Fibroblast of skin of left quadriceps (primary cell): ENCODE data around the gene TTYH3.
"Not testable (repeated sequence)": the region's sequence is repeated elsewhere in the genome, so short reads cannot be mapped to it uniquely, and the experiment has no call there.

Source experiments
- DNase-seq, 2 experiments: peaks; one replicate each; pipeline ENCODE4 v3.0.0-alpha.2; 2013; ENCODE audit warnings: low read depth in 2 of 2

Gene TTYH3

GRCh38 chr7:2688409-2689342 is 56.9 kb downstream of the TTYH3 start:
- no peak for DNase-seq

GRCh38 chr7:2689343-2689847 is 57.6 kb downstream of the TTYH3 start:
- DNase-seq: no peak

- no peak for DNase-seq
These were observed 58.3 kb downstream of the TTYH3 start for GRCh38 chr7:2689951-2690705.

GRCh38 chr7:2691011-2691707 is 59.4 kb downstream of the TTYH3 start:
- no peak for DNase-seq

- not testable (repeated sequence) for DNase-seq
These were observed 60.2 kb downstream of the TTYH3 start for GRCh38 chr7:2691932-2692439.

- no peak for DNase-seq
These were observed 60.8 kb downstream of the TTYH3 start for GRCh38 chr7:2692543-2692942.

- DNase-seq: not testable (repeated sequence)
These were observed 61.8 kb downstream of the TTYH3 start for GRCh38 chr7:2693420-2694121.

GRCh38 chr7:2694122-2694436 is 62.3 kb downstream of the TTYH3 start:
- DNase-seq: not testable (repeated sequence)

GRCh38 chr7:2698581-2699288 is 66.9 kb downstream of the TTYH3 start:
- no peak for DNase-seq

- no peak for DNase-seq
These were observed 67.5 kb downstream of the TTYH3 start for GRCh38 chr7:2699289-2699620.

GRCh38 chr7:2700141-2700850 is 68.5 kb downstream of the TTYH3 start:
- DNase-seq: no peak

GRCh38 chr7:2701424-2701823 is 69.6 kb downstream of the TTYH3 start:
- DNase-seq: no peak

- DNase-seq: no peak
These were observed 70.2 kb downstream of the TTYH3 start for GRCh38 chr7:2701832-2702593.

- DNase-seq: no peak
These were observed 70.8 kb downstream of the TTYH3 start for GRCh38 chr7:2702594-2702957.

- no peak for DNase-seq
These were observed 73.7 kb downstream of the TTYH3 start for GRCh38 chr7:2705371-2706096.

- no peak for DNase-seq
These were observed 74.9 kb downstream of the TTYH3 start for GRCh38 chr7:2706685-2707126.

- no peak for DNase-seq
These were observed 75.7 kb downstream of the TTYH3 start for GRCh38 chr7:2707481-2707880.

GRCh38 chr7:2708041-2708440 is 76.3 kb downstream of the TTYH3 start:
- no peak for DNase-seq
